ENCODE measurements around the gene RRP1B. TPM values are rescaled to one million over a fixed set of nuclear protein-coding genes. Genes with fewer than 3 reads are reported as not detected.

RRP1B gene
- total and polyA plus RNA-seq, 2 of the 13 experiments (the other 11 are each of a cell fraction or from before 2014, with no cell fraction given): 16.3 to 46.2 TPM

- POLR2A ChIA-PET: interaction anchor here (0.9 to 1.1 kb wide), 2 partner anchors 9 to 24 kb away, joined by 3 to 5 read pairs; no protein-coding TSS in a partner anchor
These were observed 48.1 kb downstream of the RRP1B start for GRCh38 chr21:43707462-43707861.

More at GRCh38 chr21:43707462-43707861, 48.1 kb downstream of the RRP1B start:
- Histone ChIP-seq H3K27me3 (ENCODE audit: control insufficient read depth in 1 of 2, insufficient read depth in 2 of 2, low read length in 2 of 2) (peaks cover 2 to 6% of the 10 kb centered on the region in 2 experiments; a peak in 4 of 5 replicates), H3K36me3 (replicated peaks in 1 of 2; ENCODE audit: control insufficient read depth in 1 of 2, insufficient read depth in 2 of 2, low read length in 2 of 2) (no peaks in the 10 kb centered on the region), H2AFZ (ENCODE audit: low read length) (no peak overlapping the region), H3K27ac (ENCODE audit: extremely low read length, insufficient read depth, low read length) (no peak overlapping the region), H3K4me1 (ENCODE audit: insufficient read depth, low read length) (peaks cover 66% of the 10 kb centered on the region), H4K20me1 (ENCODE audit: insufficient read depth, low read length) (no peaks in the 10 kb centered on the region), H3K4me3 (replicated peaks in 1 of 3; ENCODE audit: insufficient read depth in 1 of 3, low read depth in 2 of 3, low read length in 3 of 3) (no peak overlapping the region), H3K79me2 (ENCODE audit: insufficient read depth, low read length) (no peaks in the 10 kb centered on the region), H3K9ac (ENCODE audit: insufficient read depth, low read depth, low read length) (no peak overlapping the region), H3K9me3 (ENCODE audit: low read length) (no peaks in the 10 kb centered on the region), H3K4me2 (ENCODE audit: low read depth, low read length) (no peak overlapping the region)
- FAIRE-seq: no peak
- DNase-seq (ENCODE audit: low spot score): no peak
- 64% methylated on average over 9 of the region's 9 CpGs for WGBS (ENCODE audit: low lambda C conversion rate)
- intact Hi-C loops (cut with micrococcal nuclease; ENCODE audit: unreplicated experiment) (loop anchor here (10.0 kb wide), 1 partner anchor 67 kb away; the partner anchor contains the start of gene CSTB), in situ Hi-C loops (cut with HindIII; ENCODE audit: extremely low pct_ligation_motif_present, low pct_unique_long_range_greater_than_20kb) (no loop called here)
- BruUV-seq (replicated peaks): no TSS peak
- no peak for ATAC-seq
- CTCF ChIA-PET (ENCODE audit: low intra/inter-chr PET ratio, low total read pairs): no interaction called here
- TF ChIP-seq SAP130 (CRISPR knock-in tag; IDR thresholded peaks at IDR 0.05; ENCODE audit: low read depth): no peak
- no peak for TF ChIP-seq KLF13 (CRISPR knock-in tag; IDR thresholded peaks at IDR 0.05)
- TF ChIP-seq ZNF205 (CRISPR knock-in tag; IDR thresholded peaks at IDR 0.05): no peak
- no peak for TF ChIP-seq TGIF2 (CRISPR knock-in tag; IDR thresholded peaks at IDR 0.05)
- no peak for TF ChIP-seq MLLT10 (CRISPR knock-in tag; IDR thresholded peaks at IDR 0.05)
- TF ChIP-seq NCOA2 (CRISPR knock-in tag; IDR thresholded peaks at IDR 0.05): no peak
- no peak for TF ChIP-seq ARID3A (IDR thresholded peaks at IDR 0.05; ENCODE audit: low read depth, low read length)
- TF ChIP-seq ZFP36L2 (CRISPR knock-in tag; IDR thresholded peaks at IDR 0.05): no peak
- TF ChIP-seq ZFP1 (CRISPR knock-in tag; IDR thresholded peaks at IDR 0.05): no peak
- TF ChIP-seq CREB1 (IDR thresholded peaks at IDR 0.05): no peak
- no peak for TF ChIP-seq CREB1 (CRISPR knock-in tag; IDR thresholded peaks at IDR 0.05)
